Measurements from ENCODE around the gene LCP1.

Gene LCP1

GRCh38 chr13:46097015-46097414, 85.0 kb downstream of the LCP1 start:
- ChIA-PET POLR2A (no interaction called here), CTCF (interaction anchor here (1.2 to 1.6 kb wide), 2 partner anchors 9 to 17 kb away, joined by 3 to 4 read pairs; no protein-coding TSS in a partner anchor)
- DNase-seq (ENCODE audit: extremely low spot score), result no peak
- TF ChIP-seq CTCF (IDR thresholded peaks at IDR 0.05; ENCODE audit: control extremely low read depth, extremely low read depth, low read depth, missing control alignments), result no peak

DNA sequence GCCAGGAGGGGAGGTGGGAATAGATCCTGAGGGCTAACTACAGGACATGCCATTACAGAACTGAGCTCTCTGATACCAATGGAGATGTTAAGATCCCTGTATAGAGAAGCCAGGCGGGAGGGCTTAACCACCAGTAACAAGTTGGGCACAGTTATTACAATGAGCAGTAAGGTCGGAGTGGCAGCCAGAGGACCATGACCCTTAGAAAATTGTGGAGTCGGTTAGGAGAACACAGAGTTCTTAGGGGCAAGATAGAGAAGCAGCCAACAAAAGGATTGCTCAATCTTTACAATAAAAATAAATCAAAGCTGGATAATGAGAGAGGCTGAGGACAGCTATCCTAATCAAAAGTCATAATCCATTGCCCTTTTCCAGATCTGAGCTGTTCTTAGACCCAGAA, 87.5 kb downstream of the LCP1 start:
- CTCF ChIA-PET, result interaction anchor here (0.6 to 2.1 kb wide), 4 partner anchors 9 to 32 kb away, joined by 3 to 7 read pairs (median 4); no protein-coding TSS in a partner anchor
- POLR2A ChIA-PET, result no interaction called here

DNA sequence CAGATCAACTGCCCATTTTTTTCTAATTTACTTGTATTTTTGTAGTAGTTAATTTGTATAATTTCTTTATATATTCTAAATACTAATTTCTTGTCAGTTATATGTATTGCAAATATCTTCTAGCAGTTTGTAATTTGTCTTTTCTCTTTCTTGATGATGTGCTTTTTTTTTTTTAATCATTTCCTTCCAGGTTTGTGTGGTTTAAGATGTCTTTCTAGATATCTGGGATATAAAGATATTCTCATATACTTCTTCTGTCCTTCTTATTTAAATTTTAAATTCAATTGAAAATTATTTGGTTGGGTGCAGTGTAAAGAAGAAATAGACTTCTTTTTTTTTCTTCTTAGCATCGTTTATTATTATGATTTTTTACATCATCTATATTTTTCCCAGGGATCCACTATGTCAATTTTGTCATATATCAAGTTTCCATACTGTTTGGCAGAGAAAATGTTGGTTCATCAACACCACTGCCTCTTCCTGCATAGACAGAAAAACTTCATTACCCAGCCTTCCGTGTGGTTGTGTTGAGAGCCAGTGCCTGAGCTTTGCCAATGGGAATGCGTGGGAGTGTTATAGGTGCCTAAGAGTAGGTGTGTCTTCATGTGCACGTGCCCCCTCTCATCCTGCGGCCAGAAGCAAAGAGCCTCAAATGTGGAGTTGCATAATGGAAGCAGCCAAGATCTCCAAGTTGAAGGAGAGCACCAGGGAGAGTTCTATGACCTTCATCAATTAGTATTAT, 93.0 kb downstream of the LCP1 start:
- ChIA-PET POLR2A (no interaction called here), CTCF (interaction anchor here (1.2 kb wide), 1 partner anchor 9 kb away, joined by 4 read pairs; no protein-coding TSS in a partner anchor)
- DNase-seq (ENCODE audit: extremely low spot score), result no peak
- TF ChIP-seq CTCF (IDR thresholded peaks at IDR 0.05; ENCODE audit: control extremely low read depth, extremely low read depth, low read depth, missing control alignments), result no peak

More for the DNA sequence above, 87.5 kb downstream of the LCP1 start:
- TF ChIP-seq CTCF (IDR thresholded peaks at IDR 0.05; ENCODE audit: control extremely low read depth, extremely low read depth, low read depth, missing control alignments), result no peak
- no peak for DNase-seq (ENCODE audit: extremely low spot score)

DNA sequence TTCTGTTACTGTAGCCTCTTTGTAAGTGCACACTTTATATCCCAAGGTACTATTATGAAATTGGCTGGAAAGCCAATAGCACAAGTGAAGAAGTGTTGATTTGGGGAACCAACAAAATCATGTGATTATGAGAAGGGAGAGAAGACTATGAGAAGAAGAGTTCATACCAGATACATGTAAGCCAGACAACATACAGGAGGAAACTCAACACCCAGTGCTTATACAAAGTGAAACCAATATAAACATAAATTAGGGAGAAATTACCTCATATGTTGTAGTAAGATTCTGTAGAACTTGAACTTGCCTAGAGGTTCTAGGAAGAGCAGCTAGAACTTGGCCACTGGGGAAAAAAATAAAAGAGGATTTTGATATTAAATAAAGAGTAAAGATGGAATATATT, 94.5 kb downstream of the LCP1 start:
- POLR2A ChIA-PET, result no interaction called here
- DNase-seq (ENCODE audit: extremely low spot score), result no peak
- CTCF ChIA-PET, result interaction anchor here (0.9 to 1.1 kb wide), 4 partner anchors 9 to 22 kb away, joined by 3 to 4 read pairs (median 3); no protein-coding TSS in a partner anchor
- no peak for TF ChIP-seq CTCF (IDR thresholded peaks at IDR 0.05; ENCODE audit: control extremely low read depth, extremely low read depth, low read depth, missing control alignments)

DNA sequence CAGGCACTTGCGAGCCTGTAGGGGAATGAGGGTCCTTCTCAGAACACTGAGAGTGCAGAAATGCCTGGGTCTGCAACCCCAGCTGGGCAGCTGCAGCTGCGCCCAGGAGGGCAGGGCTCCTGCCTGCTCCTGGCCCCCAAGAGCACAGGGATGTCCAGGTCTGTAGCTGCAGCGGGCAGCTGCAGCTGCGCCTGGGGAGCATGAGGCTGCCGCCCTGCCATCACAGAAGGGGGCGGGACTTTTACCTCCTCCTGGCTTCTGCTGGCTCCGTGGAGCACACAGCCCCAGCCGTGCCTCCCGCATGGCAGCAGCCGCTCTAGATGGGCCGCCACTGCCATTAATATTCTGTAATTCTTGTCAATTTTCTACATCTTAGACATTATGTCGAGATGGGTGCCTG, 95.0 kb downstream of the LCP1 start:
- DNase-seq (ENCODE audit: extremely low spot score), result no peak
- TF ChIP-seq CTCF (IDR thresholded peaks at IDR 0.05; ENCODE audit: control extremely low read depth, extremely low read depth, low read depth, missing control alignments), result no peak
- CTCF ChIA-PET, result interaction anchor here (1.5 kb wide), 1 partner anchor 13 kb away, joined by 4 read pairs; no protein-coding TSS in a partner anchor
- POLR2A ChIA-PET, result no interaction called here

DNA sequence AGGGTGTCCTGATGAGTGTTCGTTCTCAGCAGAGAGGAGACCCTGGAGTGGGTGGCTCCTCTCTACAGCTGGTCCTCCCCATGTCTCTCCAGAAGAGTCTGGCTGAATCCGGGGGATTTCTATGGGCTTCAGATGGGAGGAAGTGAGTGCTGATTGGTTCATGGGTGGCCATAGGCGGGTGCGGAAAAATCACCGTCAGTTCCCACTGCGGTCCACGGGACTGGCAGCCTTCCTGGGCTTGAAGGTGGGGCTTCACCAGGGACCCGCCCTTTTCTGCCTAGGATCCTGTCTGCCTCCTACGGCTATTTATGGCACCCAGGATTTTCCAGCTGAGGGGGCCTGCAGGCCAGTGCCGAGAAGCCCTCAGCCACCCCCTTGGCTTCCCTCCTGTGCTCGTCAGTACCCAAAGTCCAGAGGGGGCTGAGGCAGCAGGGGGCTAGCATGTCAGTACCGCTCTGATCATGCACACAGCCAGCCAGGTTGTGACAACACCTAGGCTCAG, 95.5 kb downstream of the LCP1 start:
- ChIA-PET POLR2A (no interaction called here), CTCF (interaction anchor here (1.2 to 1.9 kb wide), 5 partner anchors 12 to 41 kb away, joined by 3 to 6 read pairs (median 4); no protein-coding TSS in a partner anchor)
- TF ChIP-seq CTCF (IDR thresholded peaks at IDR 0.05; ENCODE audit: control extremely low read depth, extremely low read depth, low read depth, missing control alignments), result no peak
- no peak for DNase-seq (ENCODE audit: extremely low spot score)
